22Rv1 (cell line): ENCODE measurements around the gene ANKRD63.

Source experiments
- CTCF ChIP-seq: fragments of 450-650 bp; IDR thresholded peaks from 2 replicates; pipeline ENCODE4 v1.5.1; 2017; ENCODE audit warnings: mild to moderate bottlenecking
- ZFX ChIP-seq: fragments of 450-650 bp; IDR thresholded peaks from 2 replicates; pipeline ENCODE4 v1.6.1; 2017; ENCODE audit warnings: antibody characterized with exemption, borderline replicate concordance

GRCh38 chr15:40248006-40248783 lies 34.7 kb downstream of the ANKRD63 start:
- TF ChIP-seq CTCF (no peak), ZFX (no peak)
